ENCODE data around the gene FOXN3. TPM values are rescaled to one million over a fixed set of nuclear protein-coding genes. Genes with fewer than 3 reads are reported as not detected.

The FOXN3 gene
- total RNA-seq, 6 experiments from 2014 or later: 41.5 to 74.2 (median 55.8) TPM

DNA sequence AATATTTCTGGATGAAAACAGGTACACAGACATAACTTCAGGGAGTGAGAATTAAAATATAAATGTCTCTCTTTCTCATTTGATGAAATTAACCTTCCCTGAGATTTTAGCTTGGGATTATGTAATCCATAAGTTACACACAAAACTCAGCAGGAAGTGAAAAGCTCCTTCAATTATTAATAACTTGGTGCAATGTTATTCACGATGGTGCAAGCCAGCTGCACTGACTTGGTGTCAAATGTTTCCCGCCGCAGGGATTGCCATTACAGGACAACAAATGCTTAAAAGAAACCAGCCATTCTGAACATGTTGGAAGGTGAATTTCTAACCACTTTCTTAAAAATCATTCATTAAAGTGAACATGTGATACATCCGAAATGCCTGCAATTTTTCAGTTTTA lies 250.4 kb downstream of the FOXN3 start:
- Histone ChIP-seq H3K4me3 (no peak overlapping the region), H3K27me3 (no peaks in the 10 kb centered on the region), H3K36me3 (peaks cover 0 to 7% (median 0%) of the 10 kb centered on the region in 4 donors), H3K4me1 (peaks cover 0 to 8% (median 3%) of the 10 kb centered on the region in 4 donors), H3K27ac (no peak overlapping the region), H3K9me3 (no peaks in the 10 kb centered on the region)
- intact Hi-C loops (cut with DNase I): no loop called here
- WGBS (ENCODE audit: insufficient coverage, low coverage, low lambda C conversion rate, missing lambda C conversion rate): 81% methylated on average over 4 of the region's 4 CpGs
- ATAC-seq: no peak
- DNase-seq: no peak
- TF ChIP-seq, protein P1, sequence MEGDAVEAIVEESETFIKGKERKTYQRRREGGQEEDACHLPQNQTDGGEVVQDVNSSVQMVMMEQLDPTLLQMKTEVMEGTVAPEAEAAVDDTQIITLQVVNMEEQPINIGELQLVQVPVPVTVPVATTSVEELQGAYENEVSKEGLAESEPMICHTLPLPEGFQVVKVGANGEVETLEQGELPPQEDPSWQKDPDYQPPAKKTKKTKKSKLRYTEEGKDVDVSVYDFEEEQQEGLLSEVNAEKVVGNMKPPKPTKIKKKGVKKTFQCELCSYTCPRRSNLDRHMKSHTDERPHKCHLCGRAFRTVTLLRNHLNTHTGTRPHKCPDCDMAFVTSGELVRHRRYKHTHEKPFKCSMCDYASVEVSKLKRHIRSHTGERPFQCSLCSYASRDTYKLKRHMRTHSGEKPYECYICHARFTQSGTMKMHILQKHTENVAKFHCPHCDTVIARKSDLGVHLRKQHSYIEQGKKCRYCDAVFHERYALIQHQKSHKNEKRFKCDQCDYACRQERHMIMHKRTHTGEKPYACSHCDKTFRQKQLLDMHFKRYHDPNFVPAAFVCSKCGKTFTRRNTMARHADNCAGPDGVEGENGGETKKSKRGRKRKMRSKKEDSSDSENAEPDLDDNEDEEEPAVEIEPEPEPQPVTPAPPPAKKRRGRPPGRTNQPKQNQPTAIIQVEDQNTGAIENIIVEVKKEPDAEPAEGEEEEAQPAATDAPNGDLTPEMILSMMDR (IDR thresholded peaks at IDR 0.05): no peak
- TF ChIP-seq POLR2A (IDR thresholded peaks at IDR 0.05): no peak

DNA sequence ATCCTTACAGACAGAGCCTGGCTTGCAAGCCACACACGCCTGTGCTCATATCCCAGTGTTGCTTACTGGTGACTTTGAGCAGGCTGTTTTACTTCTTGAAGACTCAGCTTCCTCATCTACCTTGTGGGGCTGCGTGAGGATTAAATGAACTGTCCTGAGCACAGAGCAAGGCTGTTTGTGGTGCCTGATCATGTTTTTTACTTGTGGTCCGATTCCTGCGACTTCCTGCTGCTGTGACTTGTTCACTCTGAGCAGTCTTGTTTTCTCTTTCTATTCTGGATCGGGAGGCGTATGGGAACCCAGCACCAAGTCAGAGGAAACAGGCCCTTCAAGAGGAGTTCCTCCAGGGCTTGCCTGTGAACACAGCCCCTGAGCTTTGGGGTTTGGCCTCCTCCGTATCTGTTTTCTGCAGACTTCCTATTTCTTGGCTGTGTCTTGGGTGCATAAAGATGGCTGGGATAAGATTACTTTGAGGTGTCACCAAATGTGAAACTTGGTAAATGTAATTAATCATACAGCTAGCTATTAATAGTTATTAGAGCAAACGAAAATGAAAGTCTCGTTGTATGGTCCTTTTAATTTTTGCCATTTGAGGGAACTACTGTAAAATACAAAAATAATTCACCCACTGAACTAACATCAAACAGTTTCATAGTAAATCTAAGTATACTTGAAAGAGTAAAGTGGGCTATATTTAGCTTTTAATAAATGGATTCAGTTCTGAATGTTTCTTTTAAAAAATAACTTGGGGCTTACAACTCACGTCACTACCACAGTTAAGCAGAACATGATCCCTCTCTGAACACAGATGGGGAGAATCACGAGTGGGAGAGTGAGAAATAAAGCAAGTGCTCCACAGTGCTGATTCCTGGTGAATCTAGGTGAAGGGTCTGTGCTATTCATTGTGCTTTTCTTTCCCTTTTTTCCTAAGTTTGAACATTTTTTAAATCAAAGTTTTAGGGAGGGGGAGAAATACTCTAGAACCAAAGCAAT lies 251.5 kb downstream of the FOXN3 start:
- Histone ChIP-seq H3K4me3 (no peak overlapping the region), H3K36me3 (peaks cover 0 to 7% (median 0%) of the 10 kb centered on the region in 4 donors), H3K4me1 (peaks cover 0 to 9% (median 0%) of the 10 kb centered on the region in 4 donors), H3K27ac (peak overlapping the region; percentile 10 to 52 (median 24)), H3K27me3 (no peaks in the 10 kb centered on the region), H3K9me3 (no peaks in the 10 kb centered on the region)
- no peak for DNase-seq
- 59% methylated on average over 11 of the region's 11 CpGs for WGBS (ENCODE audit: insufficient coverage, low coverage, low lambda C conversion rate, missing lambda C conversion rate)
- intact Hi-C loops (cut with DNase I): no loop called here
- TF ChIP-seq POLR2A (IDR thresholded peaks at IDR 0.05): no peak
- TF ChIP-seq, protein P1 (IDR thresholded peaks at IDR 0.05): no peak
- ATAC-seq: peak; percentile 58 to 86 (median 79)

DNA sequence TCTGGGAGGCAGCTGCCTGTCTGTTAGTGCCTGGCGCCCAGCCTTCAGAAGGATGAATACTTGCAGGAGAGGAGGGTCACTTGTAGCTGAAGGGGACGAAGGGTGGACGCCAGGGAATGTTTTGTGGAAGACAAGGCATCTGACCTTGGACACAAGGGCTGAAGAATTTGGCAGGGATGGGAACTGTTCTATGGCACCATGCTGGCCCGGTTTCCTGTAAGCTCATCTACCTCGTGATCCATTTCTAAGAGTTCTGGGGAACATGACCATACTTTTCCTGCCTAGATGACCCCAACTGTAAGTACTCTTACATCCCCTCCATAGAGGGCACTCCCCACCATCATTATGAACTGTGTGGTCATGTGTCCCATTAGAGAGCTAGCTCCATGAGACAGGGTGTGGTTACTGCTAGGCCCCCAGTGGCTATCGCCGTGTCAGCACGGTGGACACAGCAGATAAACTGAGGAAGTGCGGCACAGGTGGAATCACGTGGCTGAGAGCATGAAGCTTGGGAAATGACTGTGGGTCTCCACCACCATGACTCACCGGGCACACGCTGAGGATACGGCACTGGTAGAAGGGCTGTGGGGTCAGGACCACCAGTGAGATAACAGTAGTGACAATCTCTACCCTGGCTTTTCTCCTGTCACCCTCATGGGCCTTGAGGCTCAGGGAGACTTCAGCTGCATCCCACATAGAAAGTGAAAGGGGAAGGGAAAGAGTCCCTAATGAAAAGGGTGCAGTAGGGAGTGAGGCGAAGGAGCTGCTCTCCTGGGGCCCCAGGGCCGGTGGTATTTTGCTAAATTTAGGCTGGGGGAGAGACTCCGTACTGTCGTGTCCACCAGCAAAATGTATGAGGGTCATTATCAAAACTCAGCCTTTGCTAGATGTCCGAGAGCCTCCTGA lies 252.6 kb downstream of the FOXN3 start:
- Histone ChIP-seq H3K4me1 (peaks cover 0 to 6% (median 0%) of the 10 kb centered on the region in 4 donors), H3K9me3 (no peaks in the 10 kb centered on the region), H3K27ac (peak overlapping the region; percentile 10 to 52 (median 24)), H3K27me3 (no peaks in the 10 kb centered on the region), H3K36me3 (peaks cover 0 to 7% (median 0%) of the 10 kb centered on the region in 4 donors), H3K4me3 (no peak overlapping the region)
- intact Hi-C loops (cut with DNase I): no loop called here
- TF ChIP-seq, protein P1 (IDR thresholded peaks at IDR 0.05): no peak
- no peak for TF ChIP-seq POLR2A (IDR thresholded peaks at IDR 0.05)
- WGBS (ENCODE audit: insufficient coverage, low coverage, low lambda C conversion rate, missing lambda C conversion rate): 73% methylated on average over 10 of the region's 18 CpGs
- ATAC-seq (peak in 3 of 4 donors; percentile 25 to 34 (median 27)), DNase-seq (no peak)

DNA sequence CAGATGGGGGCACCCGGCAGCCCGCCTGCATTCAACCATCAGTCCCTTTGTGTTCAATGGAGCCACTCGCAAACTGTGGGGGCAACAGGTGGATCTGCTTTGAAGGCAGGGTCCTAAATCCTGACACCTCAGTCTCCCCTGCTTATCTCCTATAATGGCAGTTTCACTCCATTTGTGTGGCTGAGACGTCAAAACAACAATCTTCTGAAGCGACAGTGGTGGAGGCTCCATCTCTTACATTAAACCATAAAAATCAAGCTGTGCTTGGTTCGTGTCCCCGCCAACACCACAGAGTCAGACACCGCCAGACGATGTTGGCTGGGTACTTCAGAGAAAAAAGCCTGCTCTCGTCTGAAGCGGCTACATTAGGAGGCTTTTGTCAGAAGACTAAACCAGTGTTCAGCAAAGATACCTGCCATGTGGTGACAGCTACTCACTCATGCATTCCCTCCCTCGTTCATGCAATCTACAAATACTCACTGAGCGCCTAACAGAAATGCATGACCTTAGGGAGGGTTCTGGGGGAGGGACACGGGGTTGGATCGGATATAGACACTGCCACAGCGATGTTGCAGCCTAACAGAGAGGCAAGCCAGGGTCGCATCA lies 253.9 kb downstream of the FOXN3 start:
- ATAC-seq (no peak), DNase-seq (no peak)
- H3K4me3 ChIP-seq: no peak overlapping the region
- WGBS (ENCODE audit: insufficient coverage, low coverage, low lambda C conversion rate, missing lambda C conversion rate): 85% methylated on average over 6 of the region's 17 CpGs
- no peak overlapping the region for H3K27ac ChIP-seq
- TF ChIP-seq, protein P1 (IDR thresholded peaks at IDR 0.05): no peak
- no peak for TF ChIP-seq POLR2A (IDR thresholded peaks at IDR 0.05)
- intact Hi-C loops (cut with DNase I): no loop called here
- no peaks in the 10 kb centered on the region for H3K9me3 ChIP-seq
- peaks cover 0 to 6% (median 0%) of the 10 kb centered on the region in 4 donors for H3K4me1 ChIP-seq
- H3K36me3 ChIP-seq: peaks cover 0 to 7% (median 0%) of the 10 kb centered on the region in 4 donors
- H3K27me3 ChIP-seq: no peaks in the 10 kb centered on the region
